Coronary artery (tissue), 2 donors: ENCODE measurements around the gene TNPO2.

Experiments
- DNase-seq: peaks from one replicate; pipeline ENCODE4 v3.0.0-alpha.2; 2017; ENCODE audit warnings: low spot score
- H3K27ac ChIP-seq, 2 donors: fragments of 200-600 bp; sonication (generic); one replicate each; pipeline ENCODE4 v1.5.1; 2016 to 2019
- H3K4me3 ChIP-seq: fragments of 200-600 bp; sonication (generic); 2 replicates; pipeline ENCODE4 v1.5.1; 2016; ENCODE audit warnings: mild to moderate bottlenecking, moderate library complexity
- CTCF ChIP-seq: fragments of 200-600 bp; sonication (generic); IDR thresholded peaks from one replicate; pipeline ENCODE4 v1.5.1; 2019; ENCODE audit warnings: antibody characterized with exemption

Gene TNPO2

GRCh38 chr19:12737835-12738351 is 14.2 kb upstream of the TNPO2 start:
- TF ChIP-seq CTCF = no peak
- Histone ChIP-seq H3K27ac (peak overlapping the region; percentile 80 to 87), H3K4me3 (peak overlapping the region; percentile 99)
- DNase-seq = no peak

- no peak for TF ChIP-seq CTCF
- Histone ChIP-seq H3K4me3 (peak within 1 kb of the TSS; percentile 99), H3K27ac (peak within 1 kb of the TSS; percentile 80 to 87)
- peak; percentile 98 for DNase-seq
Measured at GRCh38 chr19:12736995-12737834, 13.5 kb upstream of the TNPO2 start, which contains the start of gene GET3. Gene GET3 (plus strand): TSS chr19:12737497. CDS start chr19:12737506, 9 bp downstream.

GRCh38 chr19:12733369-12734214 is 9.9 kb upstream of the TNPO2 start:
- no peak for DNase-seq
- no peak for TF ChIP-seq CTCF
- H3K27ac ChIP-seq = peak overlapping the region; percentile 81 to 94
- H3K4me3 ChIP-seq = peak overlapping the region; percentile 90

GRCh38 chr19:12731337-12731736 is 7.6 kb upstream of the TNPO2 start:
- no peak for TF ChIP-seq CTCF
- Histone ChIP-seq H3K4me3 (no peak overlapping the region), H3K27ac (no peak overlapping the region)
- no peak for DNase-seq

- no peak for TF ChIP-seq CTCF
- no peak for DNase-seq
- Histone ChIP-seq H3K4me3 (no peak overlapping the region), H3K27ac (no peak overlapping the region)
Measured at GRCh38 chr19:12730064-12730463, 6.3 kb upstream of the TNPO2 start.

- Histone ChIP-seq H3K27ac (no peak overlapping the region), H3K4me3 (no peak overlapping the region)
- DNase-seq = no peak
- no peak for TF ChIP-seq CTCF
Measured at GRCh38 chr19:12727745-12728433, 4.2 kb upstream of the TNPO2 start.
